GM12875 (cell line): ENCODE results near the gene RGS6.

Experiments
- H3K4me3 ChIP-seq: one replicate; pipeline ENCODE4 v1.5.1; 2011; ENCODE audit warnings: low read depth, low read length, control low read depth
- TF ChIP-seq, protein P1 (sequence below): IDR thresholded peaks from 2 replicates; pipeline ENCODE4 v1.5.1; 2011; ENCODE audit warnings: low read depth, mild to moderate bottlenecking, control low read depth, inconsistent platforms, low read length, moderate library complexity, borderline replicate concordance; ENCODE audit not compliant: insufficient read depth

RGS6 gene

GRCh38 chr14:71905031-71905430 is 27.2 kb upstream of the RGS6 start:
- H3K4me3 ChIP-seq: no peak overlapping the region
- TF ChIP-seq, protein P1, sequence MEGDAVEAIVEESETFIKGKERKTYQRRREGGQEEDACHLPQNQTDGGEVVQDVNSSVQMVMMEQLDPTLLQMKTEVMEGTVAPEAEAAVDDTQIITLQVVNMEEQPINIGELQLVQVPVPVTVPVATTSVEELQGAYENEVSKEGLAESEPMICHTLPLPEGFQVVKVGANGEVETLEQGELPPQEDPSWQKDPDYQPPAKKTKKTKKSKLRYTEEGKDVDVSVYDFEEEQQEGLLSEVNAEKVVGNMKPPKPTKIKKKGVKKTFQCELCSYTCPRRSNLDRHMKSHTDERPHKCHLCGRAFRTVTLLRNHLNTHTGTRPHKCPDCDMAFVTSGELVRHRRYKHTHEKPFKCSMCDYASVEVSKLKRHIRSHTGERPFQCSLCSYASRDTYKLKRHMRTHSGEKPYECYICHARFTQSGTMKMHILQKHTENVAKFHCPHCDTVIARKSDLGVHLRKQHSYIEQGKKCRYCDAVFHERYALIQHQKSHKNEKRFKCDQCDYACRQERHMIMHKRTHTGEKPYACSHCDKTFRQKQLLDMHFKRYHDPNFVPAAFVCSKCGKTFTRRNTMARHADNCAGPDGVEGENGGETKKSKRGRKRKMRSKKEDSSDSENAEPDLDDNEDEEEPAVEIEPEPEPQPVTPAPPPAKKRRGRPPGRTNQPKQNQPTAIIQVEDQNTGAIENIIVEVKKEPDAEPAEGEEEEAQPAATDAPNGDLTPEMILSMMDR: no peak

DNA sequence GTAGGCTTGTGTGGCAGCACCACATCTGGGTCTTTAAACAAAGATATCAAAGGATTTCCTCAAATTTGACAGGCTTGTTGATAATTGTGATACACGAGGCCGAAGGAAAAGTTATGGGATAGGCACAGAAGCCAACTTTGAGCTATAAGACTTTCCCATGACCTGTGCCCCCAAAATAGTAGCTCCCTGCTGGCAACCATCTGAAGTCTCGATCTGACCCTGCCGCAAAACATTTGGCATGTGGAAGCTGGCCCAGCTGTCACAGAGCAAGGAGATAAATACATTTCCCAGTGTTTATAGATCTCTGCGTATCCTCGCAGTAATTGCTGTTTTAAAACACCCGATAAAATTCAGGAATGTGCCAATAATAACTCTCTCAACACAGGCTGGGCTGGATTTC is 26.4 kb upstream of the RGS6 start:
- H3K4me3 ChIP-seq: no peak overlapping the region
- TF ChIP-seq, protein P1: no peak

- TF ChIP-seq, protein P1: no peak
These were observed 24.3 kb upstream of the RGS6 start for GRCh38 chr14:71907793-71908515.

GRCh38 chr14:71911669-71912068 is 20.6 kb upstream of the RGS6 start:
- no peak overlapping the region for H3K4me3 ChIP-seq
- TF ChIP-seq, protein P1: no peak

More at GRCh38 chr14:71907793-71908515, 24.3 kb upstream of the RGS6 start:
- H3K4me3 ChIP-seq: no peak overlapping the region

- TF ChIP-seq, protein P1: no peak
- H3K4me3 ChIP-seq: no peak overlapping the region
These were observed 18.9 kb upstream of the RGS6 start for GRCh38 chr14:71913342-71913741.

DNA sequence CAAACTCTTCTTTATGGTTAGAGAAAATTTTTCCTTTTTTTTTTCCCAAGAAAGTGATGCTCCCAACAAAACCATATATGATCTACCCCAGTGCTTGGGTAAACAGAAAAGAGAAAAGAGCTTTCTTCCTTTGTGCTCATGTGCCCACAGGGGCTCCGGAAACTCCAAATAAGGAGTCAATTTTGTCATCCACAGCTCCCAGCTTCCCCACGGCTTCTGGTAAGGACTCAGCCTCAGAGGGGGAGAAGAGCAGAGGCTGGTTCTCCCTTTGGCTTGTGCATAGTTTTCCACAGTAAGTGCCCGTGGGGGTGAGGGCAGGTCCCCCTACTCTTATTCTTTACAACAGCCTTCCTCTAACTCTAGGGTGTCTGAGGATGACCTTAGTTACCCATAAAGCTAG is 13.3 kb upstream of the RGS6 start:
- H3K4me3 ChIP-seq: no peak overlapping the region
- TF ChIP-seq, protein P1: no peak

DNA sequence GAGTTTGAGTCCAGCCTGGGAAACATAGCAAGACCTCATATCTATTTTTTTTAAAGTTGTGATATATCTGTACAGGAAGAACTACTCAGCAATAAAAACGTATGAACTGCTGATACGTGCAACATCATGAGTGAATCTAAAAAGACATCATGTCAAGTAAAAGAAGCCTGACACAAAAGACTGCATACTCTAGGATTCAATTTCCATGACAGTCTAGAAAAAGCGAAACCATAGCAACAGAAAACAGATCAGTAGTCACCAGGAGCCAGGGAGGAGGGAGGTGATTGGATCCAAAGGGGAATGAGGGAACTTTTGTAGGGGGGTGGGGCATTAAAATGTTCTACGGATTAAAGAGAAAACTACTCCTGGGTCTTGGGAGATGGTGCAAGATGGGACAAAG is 8.7 kb upstream of the RGS6 start:
- TF ChIP-seq, protein P1: no peak
- no peak overlapping the region for H3K4me3 ChIP-seq
